Measurements from ENCODE around the gene SLC2A2.
"Not testable (repeated sequence)": the region's sequence is repeated elsewhere in the genome, so short reads cannot be mapped to it uniquely, and the experiment has no call there.

Gene SLC2A2

GRCh38 chr3:170988378-170988777 is 38.1 kb downstream of the SLC2A2 start:
- no peak for DNase-seq (ENCODE audit: low read depth)

GRCh38 chr3:170985304-170985703 is 41.2 kb downstream of the SLC2A2 start:
- DNase-seq (ENCODE audit: low read depth), result no peak

- DNase-seq (ENCODE audit: low read depth), result no peak
Measured at GRCh38 chr3:170982733-170983132, 43.8 kb downstream of the SLC2A2 start.

GRCh38 chr3:170980399-170980798 is 46.1 kb downstream of the SLC2A2 start:
- DNase-seq (ENCODE audit: low read depth), result no peak

GRCh38 chr3:170977949-170978745 is 48.4 kb downstream of the SLC2A2 start:
- no peak for DNase-seq (ENCODE audit: low read depth)

- DNase-seq (ENCODE audit: low read depth), result no peak
Measured at GRCh38 chr3:170976190-170976519, 50.4 kb downstream of the SLC2A2 start.

- DNase-seq (ENCODE audit: low read depth), result no peak
Measured at GRCh38 chr3:170975283-170976189, 51.0 kb downstream of the SLC2A2 start.

GRCh38 chr3:170974872-170975271 is 51.6 kb downstream of the SLC2A2 start:
- DNase-seq (ENCODE audit: low read depth), result no peak

GRCh38 chr3:170972917-170973316 is 53.6 kb downstream of the SLC2A2 start:
- DNase-seq (ENCODE audit: low read depth), result not testable (repeated sequence)

GRCh38 chr3:170967126-170967525 is 59.4 kb downstream of the SLC2A2 start:
- DNase-seq (ENCODE audit: low read depth), result no peak

GRCh38 chr3:170966495-170966894 is 60.0 kb downstream of the SLC2A2 start:
- no peak for DNase-seq (ENCODE audit: low read depth)

- no peak for DNase-seq (ENCODE audit: low read depth)
Measured at GRCh38 chr3:170962411-170962810, 64.1 kb downstream of the SLC2A2 start.

- peak; percentile 11 for DNase-seq (ENCODE audit: low read depth)
Measured at GRCh38 chr3:170961616-170962400, 64.7 kb downstream of the SLC2A2 start.

- DNase-seq (ENCODE audit: low read depth), result no peak
Measured at GRCh38 chr3:170959457-170959856, 67.1 kb downstream of the SLC2A2 start.

GRCh38 chr3:170956647-170957046 is 69.9 kb downstream of the SLC2A2 start:
- no peak for DNase-seq (ENCODE audit: low read depth)

- no peak for DNase-seq (ENCODE audit: low read depth)
Measured at GRCh38 chr3:170953736-170954135, 72.8 kb downstream of the SLC2A2 start.

GRCh38 chr3:170953229-170953628 is 73.3 kb downstream of the SLC2A2 start:
- DNase-seq (ENCODE audit: low read depth), result no peak

- no peak for DNase-seq (ENCODE audit: low read depth)
Measured at GRCh38 chr3:170949211-170949610, 77.3 kb downstream of the SLC2A2 start.

- DNase-seq (ENCODE audit: low read depth), result no peak
Measured at GRCh38 chr3:170947018-170947769, 79.3 kb downstream of the SLC2A2 start.
